Smooth muscle cell (in vitro differentiated cells): Measurements from ENCODE around the gene ATOSA. TPM values are rescaled to one million over a fixed set of nuclear protein-coding genes. Genes with fewer than 3 reads are reported as not detected.
A peak's percentile ranks its signal among the peaks of the same experiment; 100 is the strongest.

Experiments
- DNase-seq: peaks from one replicate; lab custom pipeline; 2025; ENCODE audit not compliant: unreplicated experiment; lab: John Stamatoyannopoulos, UW
- H2AFZ ChIP-seq: fragments of 200-600 bp; sonication (generic); 2 replicates; pipeline ENCODE4 v1.6.0; 2016; ENCODE audit warnings: antibody characterized with exemption, low read depth, mild to moderate bottlenecking
- H3F3A ChIP-seq: fragments of 200-600 bp; sonication (generic); 2 replicates; pipeline ENCODE4 v1.6.0; 2017; ENCODE audit warnings: antibody characterized with exemption, low read depth
- H3K27ac ChIP-seq: fragments of 200-600 bp; sonication (generic); 2 replicates; pipeline ENCODE4 v1.5.1; 2016; ENCODE audit warnings: low read depth, mild to moderate bottlenecking
- H3K27me3 ChIP-seq: fragments of 200-600 bp; sonication (generic); 2 replicates; pipeline ENCODE4 v1.6.1; 2016; ENCODE audit warnings: low read depth, mild to moderate bottlenecking
- H3K36me3 ChIP-seq: fragments of 200-600 bp; sonication (generic); 2 replicates; pipeline ENCODE4 v1.5.1; 2016; ENCODE audit warnings: low read depth
- H3K4me1 ChIP-seq: fragments of 200-600 bp; sonication (generic); 2 replicates; pipeline ENCODE4 v1.5.1; 2016; ENCODE audit warnings: low read depth
- H3K4me2 ChIP-seq: fragments of 200-600 bp; sonication (generic); 2 replicates; pipeline ENCODE4 v1.6.0; 2016; ENCODE audit warnings: mild to moderate bottlenecking
- H3K4me3 ChIP-seq: fragments of 200-600 bp; sonication (generic); 2 replicates; pipeline ENCODE4 v1.5.1; 2016; ENCODE audit warnings: mild to moderate bottlenecking
- H3K79me2 ChIP-seq: fragments of 200-600 bp; sonication (generic); 2 replicates; pipeline ENCODE4 v1.6.0; 2016; ENCODE audit warnings: low read depth, mild to moderate bottlenecking
- H3K9ac ChIP-seq: fragments of 200-600 bp; sonication (generic); 2 replicates; pipeline ENCODE4 v1.6.0; 2016; ENCODE audit warnings: low read depth
- H3K9me3 ChIP-seq: fragments of 200-600 bp; sonication (generic); replicated peaks from 2 replicates; pipeline ENCODE4 v1.5.1; 2016; ENCODE audit warnings: low read depth
- H4K20me1 ChIP-seq: fragments of 200-600 bp; sonication (generic); 2 replicates; pipeline ENCODE4 v1.6.0; 2016; ENCODE audit warnings: low read depth
- CTCF ChIP-seq: fragments of 200-600 bp; sonication (generic); IDR thresholded peaks from 2 replicates; pipeline ENCODE4 v1.5.1; 2017; ENCODE audit warnings: borderline replicate concordance, mild to moderate bottlenecking, antibody characterized with exemption; ENCODE audit not compliant: insufficient read depth, poor library complexity, severe bottlenecking
- WGBS: methylation state at CpG from one replicate; pipeline ENCODE4 v1.1.7; 2016; ENCODE audit warnings: low lambda C conversion rate; 5-methylcytosine and 5-hydroxymethylcytosine counted together
- polyA plus RNA-seq: library from polyadenylated mRNA; unstranded; fragments of >200 nt; fragmentation: Nextera tagmentation; extraction: Ambion mirVana; gene quantifications from 2 replicates; pipeline ENCODE4 v1.2.1, GENCODE V29; 2016
- total RNA-seq: library from RNA; depleted of rRNA; stranded (reverse); fragments of >200 nt; gene quantifications from 2 replicates; pipeline ENCODE4 v1.2.3, GENCODE V29; 2014

ATOSA gene
- total and polyA plus RNA-seq, 2 experiments from 2014 or later: 12.3 to 45.1 TPM

DNA sequence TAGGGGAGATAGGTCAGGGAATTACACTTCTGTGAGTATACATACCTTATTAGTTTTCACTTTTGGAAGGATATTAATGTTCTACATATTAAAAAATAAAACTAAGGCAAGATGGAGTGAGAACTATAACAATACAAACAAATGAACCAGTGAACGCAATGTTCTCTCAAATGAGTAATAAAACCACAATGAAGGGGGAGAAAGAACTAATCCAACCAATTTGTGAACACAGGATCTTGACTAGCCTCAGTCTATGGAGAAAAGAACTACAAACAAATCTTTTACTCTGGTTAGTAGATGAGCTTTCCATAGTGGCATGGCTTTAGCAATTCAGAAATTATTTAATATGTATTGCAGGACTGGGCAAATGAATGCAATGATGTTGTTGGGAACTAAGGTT lies 26.9 kb upstream of the ATOSA start:
- Histone ChIP-seq H3K4me2 (no peak overlapping the region), H3K27me3 (peaks cover 6% of the 10 kb centered on the region), H3K4me3 (no peak overlapping the region), H3K9ac (no peak overlapping the region), H3K9me3 (no peaks in the 10 kb centered on the region), H3K79me2 (no peaks in the 10 kb centered on the region), H2AFZ (no peak overlapping the region), H3K27ac (no peak overlapping the region), H3F3A (no peaks in the 10 kb centered on the region), H3K4me1 (no peaks in the 10 kb centered on the region), H4K20me1 (no peaks in the 10 kb centered on the region), H3K36me3 (no peaks in the 10 kb centered on the region)
- no peak for TF ChIP-seq CTCF
- 79% methylated on average over 1 of the region's 1 CpG for WGBS
- no peak for DNase-seq

DNA sequence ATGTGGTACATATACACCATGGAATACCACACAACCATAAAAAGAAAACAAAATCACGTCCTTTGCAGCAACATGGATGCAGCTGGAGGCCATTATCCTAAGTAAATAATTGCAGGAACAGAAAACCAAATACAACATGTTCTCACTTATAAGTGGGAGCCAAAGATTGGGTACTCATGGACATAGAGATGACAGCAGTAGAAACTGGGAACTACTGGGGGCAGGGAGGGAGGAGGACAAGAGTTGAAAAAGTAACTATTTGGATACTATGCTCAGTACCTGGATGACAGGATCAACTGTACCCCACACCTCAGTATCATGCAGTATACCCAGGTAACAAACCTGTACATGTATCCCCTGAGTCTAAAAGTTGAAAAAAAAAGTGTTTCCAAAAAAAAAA lies 23.2 kb upstream of the ATOSA start:
- Histone ChIP-seq H3K9me3 (no peaks in the 10 kb centered on the region), H2AFZ (no peak overlapping the region), H3K27ac (no peak overlapping the region), H3F3A (no peaks in the 10 kb centered on the region), H4K20me1 (no peaks in the 10 kb centered on the region), H3K4me3 (no peak overlapping the region), H3K79me2 (no peaks in the 10 kb centered on the region), H3K9ac (no peak overlapping the region), H3K36me3 (no peaks in the 10 kb centered on the region), H3K27me3 (peaks cover under 1% of the 10 kb centered on the region), H3K4me1 (peaks cover 18% of the 10 kb centered on the region), H3K4me2 (no peak overlapping the region)
- DNase-seq: no peak
- TF ChIP-seq CTCF: no peak
- WGBS: 80% methylated on average over 1 of the region's 1 CpG

- no peak overlapping the region for H3K27ac ChIP-seq
- H4K20me1 ChIP-seq: no peaks in the 10 kb centered on the region
- no peaks in the 10 kb centered on the region for H3K36me3 ChIP-seq
- no peaks in the 10 kb centered on the region for H3F3A ChIP-seq
- H3K79me2 ChIP-seq: no peaks in the 10 kb centered on the region
- H3K9me3 ChIP-seq: no peaks in the 10 kb centered on the region
- no peak overlapping the region for H3K9ac ChIP-seq
- H3K27me3 ChIP-seq: no peaks in the 10 kb centered on the region
- DNase-seq: no peak
- peak overlapping the region; percentile 27 for H3K4me2 ChIP-seq
- H3K4me3 ChIP-seq: no peak overlapping the region
- WGBS: 48% methylated on average over 3 of the region's 3 CpGs
- peaks cover 18% of the 10 kb centered on the region for H3K4me1 ChIP-seq
- no peak for TF ChIP-seq CTCF
- H2AFZ ChIP-seq: peak overlapping the region; percentile 14
These were observed 20.3 kb upstream of the ATOSA start for GRCh38 chr15:52699457-52699856.

- no peak for TF ChIP-seq CTCF
- Histone ChIP-seq H3K27ac (peak overlapping the region; percentile 28), H3K4me2 (peak overlapping the region; percentile 35), H3K79me2 (no peaks in the 10 kb centered on the region), H4K20me1 (no peaks in the 10 kb centered on the region), H3K36me3 (no peaks in the 10 kb centered on the region), H3K27me3 (no peaks in the 10 kb centered on the region), H3F3A (no peaks in the 10 kb centered on the region), H3K9ac (no peak overlapping the region), H3K4me3 (no peak overlapping the region), H3K4me1 (peaks cover 18% of the 10 kb centered on the region), H2AFZ (no peak overlapping the region), H3K9me3 (no peaks in the 10 kb centered on the region)
- DNase-seq: no peak
- 13% methylated on average over 1 of the region's 1 CpG for WGBS
These were observed 19.3 kb upstream of the ATOSA start for GRCh38 chr15:52698514-52698913.
